Kidney (tissue), 14 donors: Measurements from ENCODE around the gene SPDYE6. TPM values are rescaled to one million over a fixed set of nuclear protein-coding genes. Genes with fewer than 3 reads are reported as not detected.
"Not testable (repeated sequence)": the region's sequence is repeated elsewhere in the genome, so short reads cannot be mapped to it uniquely, and the experiment has no call there.

ENCODE experiments used
- DNase-seq, 5 donors: peaks; one replicate each; pipeline ENCODE4 v3.0.0-alpha.2; 2013 to 2020
- FAIRE-seq: peaks from 2 replicates; lab custom pipeline; 2012; peaks lifted over from hg19 to GRCh38; lab: Jason Lieb, UNC
- H3K27ac ChIP-seq, 2 donors: one replicate each; pipeline ENCODE4 v1.7.0; 2013; ENCODE audit warnings: low read depth in 2 of 2, low read length in 2 of 2, inconsistent platforms in 1 of 2
- H3K27me3 ChIP-seq: one replicate; pipeline ENCODE4 v1.7.1; 2013; ENCODE audit warnings: low read length, inconsistent platforms; ENCODE audit not compliant: control insufficient read depth, insufficient read depth
- H3K36me3 ChIP-seq, 3 donors: one replicate each; pipeline versions ENCODE4 v1.7.0 to v1.7.1; 2013; ENCODE audit warnings: low read length in 3 of 3, control low read depth in 1 of 3, inconsistent platforms in 1 of 3; ENCODE audit not compliant: insufficient read depth in 3 of 3, control insufficient read depth in 2 of 3
- H3K4me1 ChIP-seq, 3 donors: one replicate each; pipeline versions ENCODE4 v1.7.0 to v1.7.1; 2013; ENCODE audit warnings: low read length in 3 of 3, inconsistent platforms in 1 of 3, low read depth in 1 of 3; ENCODE audit not compliant: control insufficient read depth in 2 of 3, insufficient read depth in 2 of 3
- H3K4me3 ChIP-seq, 3 donors: one replicate each; pipeline versions ENCODE4 v1.7.0 to v1.8.1; 2013; ENCODE audit warnings: low read length in 3 of 3, control low read depth in 1 of 3, inconsistent platforms in 1 of 3
- H3K9ac ChIP-seq, 3 donors: one replicate each; pipeline versions ENCODE4 v1.7.0 to v1.7.1; 2013; ENCODE audit warnings: low read length in 3 of 3, control low read depth in 1 of 3, inconsistent platforms in 1 of 3
- H3K9me3 ChIP-seq, 3 donors: one replicate each; pipeline versions ENCODE4 v1.7.0 to v1.7.1; 2013; ENCODE audit warnings: low read length in 3 of 3, control low read depth in 1 of 3, inconsistent platforms in 1 of 3; ENCODE audit not compliant: control insufficient read depth in 2 of 3, insufficient read depth in 1 of 3
- CTCF ChIP-seq: IDR thresholded peaks from 3 replicates; pipeline ENCODE4 v1.5.1; 2012; ENCODE audit warnings: mild to moderate bottlenecking, moderate library complexity, borderline replicate concordance; ENCODE audit not compliant: insufficient read depth; ENCODE audit errors: extremely low read depth
- intact Hi-C: fragments of 100-400 bp; cut with DNase I; formaldehyde crosslinking; loops from one replicate; pipeline ENCODE4 v1.11.1; 2022
- polyA plus RNA-seq: library from polyadenylated mRNA; stranded (reverse); fragments of 350-450 nt; fragmentation: Illumina TruSeq; extraction: RNeasy Lipid Tissue Mini Kit (QIAGEN cat#74804); gene quantifications from one replicate; pipeline ENCODE4 v1.2.3, GENCODE V29; 2014; ENCODE audit warnings: low read depth, low replicate concordance; ENCODE audit not compliant: insufficient read depth
- total RNA-seq: library from RNA; stranded (reverse); fragmentation: NEBNext Ultra II Directional; extraction: Animal tissue kit (Norgen Biotek cat#: 25700); gene quantifications from one replicate; pipeline ENCODE4 v1.2.1, GENCODE V29; 2021
- donor health status: control.
- donor health status: control.
- donor health status: control.
- donor health status: control.
- donor health status: control.
- donor health status: DM: yes; HTN: yes; CAD: no.
- donor health status: Normal renal cell carcinoma (clear cell type).

SPDYE6 gene
- total and polyA plus RNA-seq, 2 donors from 2014 or later, result not detected

GRCh38 chr7:102387064-102387463, 30.8 kb upstream of the SPDYE6 start:
- Histone ChIP-seq H3K36me3 (peaks cover 0 to 7% (median 0%) of the 10 kb centered on the region in 3 donors), H3K9ac (no peak overlapping the region), H3K4me1 (peaks cover 0 to 2% (median 0%) of the 10 kb centered on the region in 3 donors), H3K27me3 (no peaks in the 10 kb centered on the region), H3K27ac (no peak overlapping the region), H3K4me3 (no peak overlapping the region), H3K9me3 (no peaks in the 10 kb centered on the region)
- no peak for TF ChIP-seq CTCF
- FAIRE-seq (no peak), DNase-seq (no peak)
- intact Hi-C loops, result no loop called here

DNA sequence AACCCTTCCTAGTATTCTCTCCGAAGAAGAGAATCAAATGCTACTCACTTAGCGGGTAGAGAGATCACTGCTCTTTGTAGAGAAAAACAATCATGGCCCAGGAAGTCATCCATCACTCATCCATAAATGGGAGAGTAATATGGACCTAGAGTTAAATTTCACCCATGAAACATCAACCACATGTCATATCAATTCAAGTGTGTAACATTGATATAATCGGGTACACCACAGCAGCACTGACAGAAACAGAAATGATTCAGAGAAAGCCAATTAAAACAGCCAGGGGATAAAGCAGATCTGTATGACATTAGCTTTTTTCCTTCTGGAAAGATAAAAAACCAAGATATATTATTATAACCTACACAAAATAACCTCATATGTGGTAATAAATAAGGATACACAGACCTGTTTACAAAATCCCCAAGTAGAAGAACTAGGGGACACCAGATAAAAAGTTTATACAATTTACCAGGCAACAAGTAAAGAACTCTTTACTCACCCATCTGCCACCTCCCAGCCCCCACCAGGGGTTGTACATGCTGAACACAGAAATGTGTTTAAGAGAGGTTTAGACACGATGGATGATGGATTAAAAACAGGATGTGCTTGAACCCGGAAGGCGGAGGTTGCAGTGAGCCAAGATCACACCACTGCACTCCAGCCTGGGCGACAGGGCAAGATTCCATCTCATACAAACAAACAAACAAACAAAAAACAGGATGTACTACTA, 25.6 kb upstream of the SPDYE6 start:
- intact Hi-C loops, H3K9me3 ChIP-seq, H3K9ac ChIP-seq, H3K27me3 ChIP-seq, DNase-seq, H3K4me3 ChIP-seq, H3K27ac ChIP-seq, H3K4me1 ChIP-seq, FAIRE-seq: not testable (repeated sequence)
- peaks cover 4 to 24% (median 11%) of the 10 kb centered on the region in 3 donors for H3K36me3 ChIP-seq

GRCh38 chr7:102380837-102381236, 24.6 kb upstream of the SPDYE6 start:
- H3K27ac ChIP-seq, H3K9me3 ChIP-seq, intact Hi-C loops, DNase-seq, FAIRE-seq, H3K9ac ChIP-seq, H3K4me1 ChIP-seq, H3K27me3 ChIP-seq, H3K4me3 ChIP-seq: not testable (repeated sequence)
- peaks cover 4 to 24% (median 11%) of the 10 kb centered on the region in 3 donors for H3K36me3 ChIP-seq

DNA sequence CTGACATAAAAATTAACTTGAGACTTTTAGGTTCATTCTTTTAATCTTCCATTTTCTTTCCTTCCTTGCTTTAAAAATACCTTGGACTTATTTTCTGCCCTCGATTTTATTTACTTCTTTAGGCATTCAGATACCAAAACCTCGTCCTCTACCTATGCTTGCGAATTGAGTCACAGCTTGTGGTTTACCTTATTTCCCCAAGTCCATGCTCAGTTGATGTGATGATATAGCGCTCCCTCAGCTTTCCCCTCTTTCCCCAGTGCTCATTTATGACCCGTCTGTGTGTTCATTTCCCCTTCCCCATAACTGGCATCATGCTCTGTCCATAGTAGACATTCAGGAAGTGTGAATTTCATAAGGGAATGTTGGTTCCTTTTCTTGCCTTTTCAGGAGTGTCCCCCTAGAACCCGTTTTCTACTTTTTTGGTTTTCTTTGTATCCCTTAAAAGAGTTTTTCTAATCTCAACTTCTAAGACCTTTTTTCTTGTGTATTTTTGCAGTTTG, 20.8 kb upstream of the SPDYE6 start:
- FAIRE-seq, result no peak
- no peak overlapping the region for H3K27ac ChIP-seq
- H3K27me3 ChIP-seq, result no peaks in the 10 kb centered on the region
- H3K36me3 ChIP-seq, result peaks cover 4 to 24% (median 11%) of the 10 kb centered on the region in 3 donors
- no peak for TF ChIP-seq CTCF
- intact Hi-C loops, result no loop called here
- H3K4me3 ChIP-seq, result no peak overlapping the region
- DNase-seq, result no peak
- no peaks in the 10 kb centered on the region for H3K9me3 ChIP-seq
- no peaks in the 10 kb centered on the region for H3K4me1 ChIP-seq
- H3K9ac ChIP-seq, result no peak overlapping the region

DNA sequence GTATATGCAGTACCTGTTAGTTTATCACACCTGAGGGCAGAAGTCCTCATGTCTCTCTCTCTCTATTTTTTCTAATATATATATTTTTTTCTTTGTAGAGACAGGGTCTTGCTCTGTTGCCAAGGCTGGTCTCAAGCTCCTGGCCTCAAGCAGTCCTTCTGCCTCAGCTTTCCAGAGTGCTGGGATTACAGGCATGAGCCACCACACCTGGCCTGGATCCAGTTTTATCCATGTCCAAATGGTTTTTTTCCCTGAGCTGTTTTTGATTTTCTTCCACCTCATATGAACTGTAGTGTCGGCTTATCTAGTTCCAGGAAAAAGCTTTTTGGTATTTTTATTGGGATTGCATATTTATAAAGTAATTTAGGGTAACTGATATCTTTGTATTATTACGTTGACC, 16.6 kb upstream of the SPDYE6 start:
- intact Hi-C loops, H3K9me3 ChIP-seq, FAIRE-seq, DNase-seq, H3K27me3 ChIP-seq, H3K4me3 ChIP-seq, H3K9ac ChIP-seq, H3K4me1 ChIP-seq, H3K36me3 ChIP-seq, H3K27ac ChIP-seq: not testable (repeated sequence)

GRCh38 chr7:102370038-102370437, 13.8 kb upstream of the SPDYE6 start:
- FAIRE-seq, DNase-seq, intact Hi-C loops: not testable (repeated sequence)

GRCh38 chr7:102365390-102365789, 9.1 kb upstream of the SPDYE6 start:
- H3K9me3 ChIP-seq, DNase-seq, H3K27ac ChIP-seq, H3K36me3 ChIP-seq, H3K4me1 ChIP-seq, FAIRE-seq, H3K4me3 ChIP-seq, intact Hi-C loops, H3K27me3 ChIP-seq, H3K9ac ChIP-seq: not testable (repeated sequence)

More at GRCh38 chr7:102370038-102370437, 13.8 kb upstream of the SPDYE6 start:
- H3K9me3 ChIP-seq, H3K4me3 ChIP-seq, H3K9ac ChIP-seq, H3K4me1 ChIP-seq, H3K27ac ChIP-seq, H3K27me3 ChIP-seq, H3K36me3 ChIP-seq: not testable (repeated sequence)
